Esophagus squamous epithelium (tissue), 5 donors: Measurements from ENCODE around the gene AMMECR1. TPM values are rescaled to one million over a fixed set of nuclear protein-coding genes. Genes with fewer than 3 reads are reported as not detected.
A peak's percentile ranks its signal among the peaks of the same experiment; 100 is the strongest.

ENCODE experiments used
- DNase-seq: peaks from one replicate; lab custom pipeline; 2025; lab: John Stamatoyannopoulos, UW
- H3K27ac ChIP-seq, 4 donors: fragments of 200-600 bp; sonication (generic); one replicate each; pipeline ENCODE4 v1.5.1; 2016 to 2019; ENCODE audit warnings: mild to moderate bottlenecking in 1 of 4
- H3K27me3 ChIP-seq, 4 donors: fragments of 200-600 bp; sonication (generic); 1 replicate in 3 of 4; 2 replicates in 1 of 4; pipeline versions ENCODE4 v1.5.1 to v1.6.0; 2017 to 2021; ENCODE audit warnings: antibody characterized with exemption in 1 of 4
- H3K36me3 ChIP-seq, 3 donors: fragments of 200-600 bp; sonication (generic); one replicate each; pipeline ENCODE4 v1.5.1; 2016 to 2019
- H3K4me1 ChIP-seq, 3 donors: fragments of 200-600 bp; sonication (generic); one replicate each; pipeline ENCODE4 v1.5.1; 2017 to 2019
- H3K4me3 ChIP-seq, 4 donors: fragments of 200-600 bp; sonication (generic); 1 replicate in 3 of 4; 2 replicates in 1 of 4; pipeline ENCODE4 v1.5.1; 2016 to 2019; ENCODE audit warnings: mild to moderate bottlenecking in 2 of 4, moderate library complexity in 1 of 4
- H3K9me3 ChIP-seq, 3 donors: fragments of 200-600 bp; sonication (generic); one replicate each; pipeline ENCODE4 v1.5.1; 2016 to 2019
- POLR2A ChIP-seq, 4 donors: fragments of 450-650 bp; IDR thresholded peaks; one replicate each; pipeline ENCODE4 v1.6.1; 2017; ENCODE audit warnings: antibody characterized with exemption in 4 of 4, mild to moderate bottlenecking in 4 of 4, moderate library complexity in 3 of 4
- WGBS, 2 donors: methylation state at CpG; one replicate each; pipeline ENCODE4 v1.1.5; 2018; 5-methylcytosine and 5-hydroxymethylcytosine counted together
- intact Hi-C: fragments of 100-400 bp; cut with DNase I; formaldehyde crosslinking; loops from one replicate; pipeline ENCODE4 v1.15.0; 2022
- total RNA-seq, 4 donors: library from RNA; depleted of rRNA; stranded (reverse); fragments of >200 nt; gene quantifications; one replicate each; pipeline ENCODE4 v1.1.0, GENCODE V29; 2016
- TF ChIP-seq, protein P1 (sequence below), 6 experiments: fragments of 450-650 bp in 4 of 6; fragments of 200-600 bp in 2 of 6; sonication (generic) in 2 of 6; IDR thresholded peaks; one replicate each; pipeline ENCODE4 v1.5.1; 2016 to 2019; ENCODE audit warnings: antibody characterized with exemption in 6 of 6, mild to moderate bottlenecking in 4 of 6, moderate library complexity in 4 of 6
- donor health status: DM: yes; HTN: yes; CAD: no.

The AMMECR1 gene
- total RNA-seq, 4 donors from 2014 or later: 9.3 to 33.2 (median 14.5) TPM

GRCh38 chrX:110173192-110174175 lies 144.4 kb downstream of the AMMECR1 start:
- 56 to 70% methylated on average over 4 to 9 of the region's 19 CpGs for WGBS, 2 donors
- H3K27ac ChIP-seq: peak overlapping the region in 2 of 4 donors; percentile 36 to 54
- intact Hi-C loops: no loop called here

GRCh38 chrX:110172215-110172614 lies 145.7 kb downstream of the AMMECR1 start:
- Histone ChIP-seq H3K4me3 (no peak overlapping the region), H3K36me3 (no peaks in the 10 kb centered on the region), H3K27me3 (no peaks in the 10 kb centered on the region), H3K27ac (no peak overlapping the region), H3K4me1 (peaks cover 0 to 28% (median 4%) of the 10 kb centered on the region in 3 donors), H3K9me3 (no peaks in the 10 kb centered on the region)
- TF ChIP-seq, protein P1, sequence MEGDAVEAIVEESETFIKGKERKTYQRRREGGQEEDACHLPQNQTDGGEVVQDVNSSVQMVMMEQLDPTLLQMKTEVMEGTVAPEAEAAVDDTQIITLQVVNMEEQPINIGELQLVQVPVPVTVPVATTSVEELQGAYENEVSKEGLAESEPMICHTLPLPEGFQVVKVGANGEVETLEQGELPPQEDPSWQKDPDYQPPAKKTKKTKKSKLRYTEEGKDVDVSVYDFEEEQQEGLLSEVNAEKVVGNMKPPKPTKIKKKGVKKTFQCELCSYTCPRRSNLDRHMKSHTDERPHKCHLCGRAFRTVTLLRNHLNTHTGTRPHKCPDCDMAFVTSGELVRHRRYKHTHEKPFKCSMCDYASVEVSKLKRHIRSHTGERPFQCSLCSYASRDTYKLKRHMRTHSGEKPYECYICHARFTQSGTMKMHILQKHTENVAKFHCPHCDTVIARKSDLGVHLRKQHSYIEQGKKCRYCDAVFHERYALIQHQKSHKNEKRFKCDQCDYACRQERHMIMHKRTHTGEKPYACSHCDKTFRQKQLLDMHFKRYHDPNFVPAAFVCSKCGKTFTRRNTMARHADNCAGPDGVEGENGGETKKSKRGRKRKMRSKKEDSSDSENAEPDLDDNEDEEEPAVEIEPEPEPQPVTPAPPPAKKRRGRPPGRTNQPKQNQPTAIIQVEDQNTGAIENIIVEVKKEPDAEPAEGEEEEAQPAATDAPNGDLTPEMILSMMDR (IDR thresholded peaks at IDR 0.05): no peak
- no peak for TF ChIP-seq POLR2A (IDR thresholded peaks at IDR 0.05)
- intact Hi-C loops: no loop called here
- 81 to 90% methylated on average over 2 to 9 of the region's 10 CpGs for WGBS, 2 donors
- no peak for DNase-seq

More at GRCh38 chrX:110173192-110174175, 144.4 kb downstream of the AMMECR1 start:
- no peaks in the 10 kb centered on the region for H3K27me3 ChIP-seq
- no peaks in the 10 kb centered on the region for H3K36me3 ChIP-seq
- no peak for TF ChIP-seq POLR2A (IDR thresholded peaks at IDR 0.05)
- TF ChIP-seq, protein P1 (IDR thresholded peaks at IDR 0.05): no peak
- no peaks in the 10 kb centered on the region for H3K9me3 ChIP-seq
- H3K4me1 ChIP-seq: peaks cover 0 to 28% (median 4%) of the 10 kb centered on the region in 3 donors
- H3K4me3 ChIP-seq: no peak overlapping the region
- no peak for DNase-seq

- intact Hi-C loops: no loop called here
- Histone ChIP-seq H3K4me3 (no peak overlapping the region), H3K36me3 (no peaks in the 10 kb centered on the region), H3K27ac (no peak overlapping the region), H3K9me3 (no peaks in the 10 kb centered on the region), H3K4me1 (peaks cover 0 to 28% (median 4%) of the 10 kb centered on the region in 3 donors), H3K27me3 (no peaks in the 10 kb centered on the region)
- TF ChIP-seq, protein P1 (IDR thresholded peaks at IDR 0.05): no peak
- no peak for TF ChIP-seq POLR2A (IDR thresholded peaks at IDR 0.05)
- WGBS, 2 donors: 76 to 94% methylated on average over 3 to 5 of the region's 5 CpGs
- no peak for DNase-seq
Observed at GRCh38 chrX:110171442-110171841, 146.4 kb downstream of the AMMECR1 start.

GRCh38 chrX:110170029-110170428 lies 147.9 kb downstream of the AMMECR1 start:
- Histone ChIP-seq H3K27ac (no peak overlapping the region), H3K27me3 (no peaks in the 10 kb centered on the region), H3K9me3 (no peaks in the 10 kb centered on the region), H3K4me1 (peaks cover 0 to 24% (median 4%) of the 10 kb centered on the region in 3 donors), H3K36me3 (no peaks in the 10 kb centered on the region), H3K4me3 (no peak overlapping the region)
- intact Hi-C loops: no loop called here
- TF ChIP-seq, protein P1 (IDR thresholded peaks at IDR 0.05): no peak
- no peak for TF ChIP-seq POLR2A (IDR thresholded peaks at IDR 0.05)
- no peak for DNase-seq
- WGBS, 2 donors: 71 to 100% methylated on average over 2 to 3 of the region's 3 CpGs

GRCh38 chrX:110168585-110168984 lies 149.3 kb downstream of the AMMECR1 start:
- no peaks in the 10 kb centered on the region for H3K36me3 ChIP-seq
- peaks cover 0 to 10% (median 1%) of the 10 kb centered on the region in 3 donors for H3K4me1 ChIP-seq
- H3K9me3 ChIP-seq: no peaks in the 10 kb centered on the region
- no peak overlapping the region for H3K4me3 ChIP-seq
- no peaks in the 10 kb centered on the region for H3K27me3 ChIP-seq
- 83 to 90% methylated on average over 4 of the region's 4 CpGs for WGBS, 2 donors
- intact Hi-C loops: no loop called here
- TF ChIP-seq, protein P1 (IDR thresholded peaks at IDR 0.05): no peak
- TF ChIP-seq POLR2A (IDR thresholded peaks at IDR 0.05): no peak
- no peak overlapping the region for H3K27ac ChIP-seq
- DNase-seq: no peak
